OCI-LY1 (cell line): ENCODE data around the gene PRPF19.

Experiments used
- H2AFZ ChIP-seq: fragments of 200-600 bp; sonication (generic), shearing (Covaris generic); 2 replicates; pipeline ENCODE4 v1.6.0; 2014; ENCODE audit warnings: antibody characterized with exemption, mild to moderate bottlenecking, low read length
- H3F3A ChIP-seq: fragments of 200-600 bp; sonication (generic), shearing (Covaris generic); 2 replicates; pipeline ENCODE4 v1.6.0; 2014; ENCODE audit warnings: mild to moderate bottlenecking, antibody characterized with exemption, low read length, moderate library complexity; ENCODE audit not compliant: insufficient read depth
- H3K27ac ChIP-seq: fragments of 200-600 bp; sonication (generic); 2 replicates; pipeline ENCODE4 v1.5.1; 2014; ENCODE audit warnings: low read length, mixed run types, mild to moderate bottlenecking, low read depth; ENCODE audit not compliant: poor library complexity, severe bottlenecking
- H3K27me3 ChIP-seq: fragments of 200-600 bp; sonication (generic); 2 replicates; pipeline ENCODE4 v1.6.0; 2014; ENCODE audit warnings: antibody characterized with exemption, mild to moderate bottlenecking, low read length, moderate library complexity; ENCODE audit not compliant: insufficient read depth
- H3K36me3 ChIP-seq: fragments of 200-600 bp; sonication (generic); 2 replicates; pipeline ENCODE4 v1.6.1; 2014; ENCODE audit warnings: mild to moderate bottlenecking, antibody characterized with exemption, low read length, moderate library complexity, mixed read lengths; ENCODE audit not compliant: insufficient read depth
- H3K4me1 ChIP-seq: fragments of 200-600 bp; sonication (generic); 2 replicates; pipeline ENCODE4 v1.5.1; 2014; ENCODE audit warnings: mild to moderate bottlenecking, low read length, moderate library complexity; ENCODE audit not compliant: insufficient read depth, severe bottlenecking
- H3K4me2 ChIP-seq: fragments of 200-600 bp; sonication (generic), shearing (Covaris generic); 2 replicates; pipeline ENCODE4 v1.6.1; 2014; ENCODE audit warnings: low read length
- H3K4me3 ChIP-seq: fragments of 200-600 bp; sonication (generic); 2 replicates; pipeline ENCODE4 v1.5.1; 2014; ENCODE audit warnings: low read length, low read depth, mild to moderate bottlenecking, mixed read lengths; ENCODE audit not compliant: poor library complexity, severe bottlenecking
- H3K79me2 ChIP-seq: fragments of 200-600 bp; shearing (Covaris generic); 2 replicates; pipeline ENCODE4 v1.6.1; 2016; ENCODE audit warnings: mixed run types, low read length, mixed read lengths; ENCODE audit not compliant: insufficient read depth
- H3K9ac ChIP-seq: fragments of 200-600 bp; sonication (generic), shearing (Covaris generic); 2 replicates; pipeline ENCODE4 v1.6.1; 2014; ENCODE audit warnings: mild to moderate bottlenecking, low read length, mixed read lengths
- H3K9me2 ChIP-seq: fragments of 200-600 bp; sonication (generic), shearing (Covaris generic); 2 replicates; pipeline ENCODE4 v1.6.1; 2014; ENCODE audit warnings: low read depth, mild to moderate bottlenecking, low read length, mixed read lengths
- H3K9me3 ChIP-seq: fragments of 200-600 bp; shearing (Covaris generic); 2 replicates; pipeline ENCODE4 v1.6.1; 2014; ENCODE audit warnings: low read length, mixed read lengths
- H4K20me1 ChIP-seq: fragments of 200-600 bp; sonication (generic), shearing (Covaris generic); 2 replicates; pipeline ENCODE4 v1.6.0; 2016; ENCODE audit warnings: mild to moderate bottlenecking, low read length; ENCODE audit not compliant: insufficient read depth
- EZH2 ChIP-seq: fragments of 200-600 bp; sonication (generic), shearing (Covaris generic); IDR thresholded peaks from 2 replicates; pipeline ENCODE4 v1.8.0; 2017; ENCODE audit warnings: borderline replicate concordance, mixed run types, mild to moderate bottlenecking, antibody characterized with exemption, low read length, moderate library complexity, mixed read lengths
- TF ChIP-seq, protein P1 (sequence below): fragments of 200-600 bp; sonication (generic), shearing (Covaris generic); IDR thresholded peaks from 2 replicates; pipeline ENCODE4 v1.5.1; 2017; ENCODE audit warnings: mild to moderate bottlenecking, antibody characterized with exemption, low read length, moderate library complexity, mixed read lengths

PRPF19 gene

DNA sequence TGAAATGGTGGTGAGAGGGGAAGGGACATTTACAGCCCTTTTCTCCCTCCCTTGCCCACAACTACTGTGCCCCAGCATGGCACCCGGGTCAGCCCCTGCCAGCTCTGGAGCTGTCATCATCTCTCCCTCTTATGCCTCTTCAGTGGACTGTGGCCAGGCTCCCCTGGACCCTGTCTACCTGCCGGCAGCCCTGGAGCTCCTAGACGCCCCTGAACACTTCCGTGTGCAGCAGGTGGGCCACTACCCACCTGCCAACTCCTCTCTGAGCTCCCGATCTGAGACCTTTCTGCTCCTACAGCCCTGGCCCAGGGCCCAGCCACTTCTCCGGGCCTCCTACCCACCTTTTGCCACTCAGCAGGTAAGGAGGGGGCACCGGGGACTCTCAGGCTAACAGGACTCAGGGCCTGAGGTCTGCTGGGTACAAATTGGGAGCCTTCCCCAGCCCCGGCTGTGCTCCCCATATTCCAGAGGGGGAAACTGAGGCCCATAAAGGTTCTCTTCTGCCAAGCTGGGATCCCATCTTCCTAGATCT is 20.7 kb upstream of the PRPF19 start:
- no peaks in the 10 kb centered on the region for H3K9me3 ChIP-seq
- H3K9ac ChIP-seq: no peak overlapping the region
- H4K20me1 ChIP-seq: no peaks in the 10 kb centered on the region
- no peak overlapping the region for H2AFZ ChIP-seq
- no peaks in the 10 kb centered on the region for H3K79me2 ChIP-seq
- H3K36me3 ChIP-seq: peaks cover 18% of the 10 kb centered on the region
- H3K9me2 ChIP-seq: no peaks in the 10 kb centered on the region
- no peak for TF ChIP-seq EZH2
- TF ChIP-seq, protein P1, sequence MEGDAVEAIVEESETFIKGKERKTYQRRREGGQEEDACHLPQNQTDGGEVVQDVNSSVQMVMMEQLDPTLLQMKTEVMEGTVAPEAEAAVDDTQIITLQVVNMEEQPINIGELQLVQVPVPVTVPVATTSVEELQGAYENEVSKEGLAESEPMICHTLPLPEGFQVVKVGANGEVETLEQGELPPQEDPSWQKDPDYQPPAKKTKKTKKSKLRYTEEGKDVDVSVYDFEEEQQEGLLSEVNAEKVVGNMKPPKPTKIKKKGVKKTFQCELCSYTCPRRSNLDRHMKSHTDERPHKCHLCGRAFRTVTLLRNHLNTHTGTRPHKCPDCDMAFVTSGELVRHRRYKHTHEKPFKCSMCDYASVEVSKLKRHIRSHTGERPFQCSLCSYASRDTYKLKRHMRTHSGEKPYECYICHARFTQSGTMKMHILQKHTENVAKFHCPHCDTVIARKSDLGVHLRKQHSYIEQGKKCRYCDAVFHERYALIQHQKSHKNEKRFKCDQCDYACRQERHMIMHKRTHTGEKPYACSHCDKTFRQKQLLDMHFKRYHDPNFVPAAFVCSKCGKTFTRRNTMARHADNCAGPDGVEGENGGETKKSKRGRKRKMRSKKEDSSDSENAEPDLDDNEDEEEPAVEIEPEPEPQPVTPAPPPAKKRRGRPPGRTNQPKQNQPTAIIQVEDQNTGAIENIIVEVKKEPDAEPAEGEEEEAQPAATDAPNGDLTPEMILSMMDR: no peak
- H3K4me1 ChIP-seq: peaks cover 27% of the 10 kb centered on the region
- H3K27me3 ChIP-seq: 0 out of 2 replicates have a peak, but pooled peaks cover 4% of the 10 kb centered on the region
- H3F3A ChIP-seq: no peaks in the 10 kb centered on the region
- H3K4me3 ChIP-seq: no peak overlapping the region
- H3K4me2 ChIP-seq: no peak overlapping the region
- H3K27ac ChIP-seq: no peak overlapping the region

DNA sequence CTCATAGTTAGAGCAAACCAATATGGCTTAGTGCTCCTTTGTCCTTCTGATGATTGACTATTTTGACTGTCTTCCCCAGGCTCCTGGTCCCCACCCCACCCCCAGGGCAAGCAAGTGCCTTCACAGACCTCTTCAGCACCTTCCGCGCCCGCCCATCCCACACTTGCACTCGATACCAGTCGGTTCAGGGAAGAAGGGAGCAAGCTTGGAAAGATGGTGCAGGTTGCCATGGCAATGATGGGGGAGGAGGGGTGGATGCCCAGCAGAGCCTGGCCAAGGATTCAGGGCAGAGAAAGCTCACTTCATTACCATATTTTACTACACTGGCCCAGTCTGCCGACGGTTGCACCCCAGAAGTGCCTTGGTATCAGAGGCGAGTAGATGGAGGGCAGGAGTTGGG is 20.1 kb upstream of the PRPF19 start:
- Histone ChIP-seq H3K4me2 (no peak overlapping the region), H3K27ac (no peak overlapping the region), H2AFZ (no peak overlapping the region), H3K79me2 (no peaks in the 10 kb centered on the region), H3K4me3 (no peak overlapping the region), H3K9me2 (no peaks in the 10 kb centered on the region), H3K9ac (no peak overlapping the region), H3K9me3 (no peaks in the 10 kb centered on the region), H3K4me1 (peaks cover 21% of the 10 kb centered on the region), H3K36me3 (peaks cover 24% of the 10 kb centered on the region), H4K20me1 (no peaks in the 10 kb centered on the region), H3K27me3 (0 out of 2 replicates have a peak, but pooled peaks cover 4% of the 10 kb centered on the region), H3F3A (no peaks in the 10 kb centered on the region)
- no peak for TF ChIP-seq EZH2

DNA sequence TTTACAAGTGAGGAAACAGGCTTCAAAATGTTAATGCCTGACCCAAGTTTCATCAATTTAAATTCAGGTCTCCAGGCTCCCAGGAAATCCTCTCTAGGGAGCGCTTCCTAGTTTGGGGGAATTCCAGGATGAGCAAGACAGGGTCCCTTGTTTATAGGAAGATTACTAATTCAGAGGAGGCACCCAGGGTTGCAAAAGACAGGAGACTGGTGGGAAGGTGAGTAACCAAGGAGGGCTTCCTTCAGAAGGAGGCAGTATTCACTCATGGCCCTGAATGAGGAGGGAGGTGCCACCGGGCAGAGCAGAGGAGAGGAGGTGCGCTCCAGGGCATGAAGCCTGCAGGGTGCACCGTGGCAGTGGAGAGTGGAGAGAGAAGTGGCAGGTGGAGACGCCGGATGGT is 19.5 kb upstream of the PRPF19 start:
- H3K4me1 ChIP-seq: peaks cover 15% of the 10 kb centered on the region
- no peak overlapping the region for H2AFZ ChIP-seq
- H3K4me3 ChIP-seq: no peak overlapping the region
- H3K4me2 ChIP-seq: no peak overlapping the region
- H3K9ac ChIP-seq: no peak overlapping the region
- no peak for TF ChIP-seq EZH2
- TF ChIP-seq, protein P1: no peak
- no peaks in the 10 kb centered on the region for H3F3A ChIP-seq
- H3K27ac ChIP-seq: no peak overlapping the region
- H3K36me3 ChIP-seq: peaks cover 30% of the 10 kb centered on the region
- no peaks in the 10 kb centered on the region for H3K9me2 ChIP-seq
- no peaks in the 10 kb centered on the region for H3K79me2 ChIP-seq
- no peaks in the 10 kb centered on the region for H3K9me3 ChIP-seq
- H3K27me3 ChIP-seq: 0 out of 2 replicates have a peak, but pooled peaks cover 4% of the 10 kb centered on the region
- no peaks in the 10 kb centered on the region for H4K20me1 ChIP-seq
